GM19099 (cell line): ENCODE measurements around the gene PRM3.

Experiments
- POLR2A ChIP-seq: IDR thresholded peaks from 3 replicates; pipeline ENCODE4 v1.6.1; 2011; ENCODE audit warnings: low read depth; ENCODE audit not compliant: insufficient read length; ENCODE audit errors: extremely low read depth

The PRM3 gene, protein sequence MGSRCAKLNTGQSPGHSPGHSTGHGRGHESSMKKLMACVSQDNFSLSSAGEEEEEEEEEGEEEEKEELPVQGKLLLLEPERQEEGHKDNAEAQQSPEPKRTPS

DNA sequence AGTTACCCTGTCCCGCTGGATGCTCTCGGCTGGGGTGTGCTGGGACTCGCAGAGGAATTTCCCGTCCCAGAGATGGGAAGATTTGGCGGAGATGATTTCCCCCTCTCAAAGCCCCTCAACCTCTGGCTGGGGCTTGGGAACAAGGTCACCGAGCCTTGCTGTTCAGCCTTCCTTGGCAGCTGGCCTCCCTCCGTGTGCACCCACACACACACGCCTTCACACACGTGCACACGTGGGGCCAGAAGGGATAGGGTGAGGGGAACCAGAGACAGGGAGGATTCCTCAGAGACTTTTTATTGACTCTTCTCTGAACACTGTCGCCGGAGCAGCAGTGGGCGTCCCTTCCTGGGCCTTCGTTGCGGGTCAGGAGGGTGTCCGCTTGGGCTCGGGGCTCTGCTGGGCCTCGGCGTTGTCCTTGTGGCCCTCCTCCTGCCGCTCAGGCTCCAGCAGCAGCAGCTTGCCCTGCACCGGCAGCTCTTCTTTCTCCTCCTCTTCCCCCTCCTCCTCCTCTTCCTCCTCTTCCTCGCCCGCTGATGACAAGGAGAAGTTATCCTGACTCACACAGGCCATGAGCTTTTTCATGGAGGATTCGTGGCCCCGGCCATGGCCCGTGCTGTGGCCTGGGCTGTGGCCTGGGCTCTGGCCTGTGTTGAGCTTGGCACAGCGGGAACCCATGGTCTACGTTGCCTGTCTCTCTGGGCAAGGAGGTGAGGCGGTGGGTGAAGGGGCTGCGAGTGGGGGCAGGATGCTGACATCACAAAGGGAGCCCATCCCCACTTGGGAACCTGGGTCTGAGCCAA is at the start of gene PRM3:
PRM3 (minus strand) TSS at position 709 of the 800 bp plus-strand sequence; CDS start at position 675, 34 bp downstream.
- TF ChIP-seq POLR2A: no peak

DNA sequence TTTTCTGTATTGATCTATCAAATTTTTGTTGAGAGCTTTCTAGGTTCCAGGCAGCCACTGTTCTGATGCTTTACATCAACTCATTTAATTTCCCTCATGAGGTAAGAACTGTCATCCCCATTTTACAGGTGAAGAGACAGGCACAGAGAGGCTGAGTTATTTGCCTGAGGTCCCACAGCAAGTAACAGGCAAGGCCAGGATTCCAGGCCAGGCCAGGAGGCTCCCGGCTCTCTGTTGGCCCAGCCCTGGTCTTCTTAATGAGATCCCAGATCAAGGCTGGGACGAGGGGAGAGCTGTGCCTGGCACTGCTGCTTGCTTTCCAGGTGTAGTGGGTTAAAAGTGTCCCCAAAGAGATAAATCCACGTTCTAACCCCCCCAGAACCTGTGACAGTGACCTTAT is 49.4 kb upstream of the PRM3 start:
- TF ChIP-seq POLR2A: no peak

DNA sequence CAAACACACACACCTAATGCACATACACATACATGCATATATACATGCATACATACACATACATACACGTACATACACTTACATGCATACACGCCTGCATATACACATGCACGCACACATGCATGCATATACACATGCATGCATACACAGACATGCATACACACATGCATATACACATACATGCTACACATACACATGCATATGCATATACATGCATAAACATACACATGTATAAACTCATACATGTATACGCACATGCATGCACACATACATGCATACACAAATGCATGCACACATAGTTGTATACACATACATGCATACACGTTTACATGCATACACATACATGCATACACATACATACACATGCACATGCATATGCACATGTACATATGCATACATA is 48.2 kb upstream of the PRM3 start:
- no peak for TF ChIP-seq POLR2A

DNA sequence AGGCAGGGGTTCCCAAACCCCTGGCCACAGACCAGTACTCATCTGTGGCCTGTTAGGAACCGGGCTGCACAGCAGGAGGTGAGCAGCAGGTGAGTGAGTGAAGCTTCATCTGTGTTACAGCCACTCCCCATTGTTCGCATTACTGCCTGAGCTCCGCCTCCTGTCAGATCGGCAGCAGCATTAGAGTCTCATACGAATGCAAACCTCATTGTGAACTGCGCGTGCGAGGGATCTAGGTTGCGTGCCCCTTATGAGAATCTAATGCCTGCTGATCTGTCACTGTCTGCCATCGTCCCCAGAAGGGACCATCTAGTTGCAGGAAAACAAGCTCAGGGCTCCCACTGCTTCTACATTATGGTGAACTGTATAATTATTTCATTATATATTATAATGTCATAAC is 46.7 kb upstream of the PRM3 start:
- no peak for TF ChIP-seq POLR2A

DNA sequence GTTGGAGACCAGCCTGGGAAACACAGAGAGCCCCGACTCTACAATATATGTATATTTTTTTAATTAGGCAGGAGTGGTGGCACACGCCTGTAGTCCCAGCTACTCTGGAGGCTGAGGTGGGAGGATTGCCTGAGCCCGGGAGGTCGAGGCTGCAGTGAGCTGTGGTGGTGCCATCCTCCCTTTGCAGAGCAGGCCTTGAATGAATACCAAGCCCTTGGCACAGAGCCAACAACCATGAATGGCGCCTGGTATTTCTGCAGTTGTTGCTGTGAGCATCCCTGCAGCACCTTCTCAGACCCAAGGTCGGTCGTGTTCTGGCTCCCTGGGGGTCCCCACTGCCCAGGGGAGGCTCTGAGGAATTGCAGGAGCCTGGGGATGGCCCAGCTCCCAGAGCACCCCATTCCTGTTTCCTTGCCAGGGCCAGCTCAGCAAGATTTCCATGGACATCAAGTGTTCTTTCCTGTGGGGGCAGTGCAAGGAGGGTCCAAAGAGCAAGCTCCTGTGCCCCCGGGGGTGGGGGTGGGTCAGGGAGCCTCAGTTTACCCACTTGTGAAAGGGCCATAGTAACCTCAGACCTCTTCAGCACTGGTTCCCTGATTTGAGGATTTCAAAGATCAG is 46.2 kb upstream of the PRM3 start:
- TF ChIP-seq POLR2A: no peak

DNA sequence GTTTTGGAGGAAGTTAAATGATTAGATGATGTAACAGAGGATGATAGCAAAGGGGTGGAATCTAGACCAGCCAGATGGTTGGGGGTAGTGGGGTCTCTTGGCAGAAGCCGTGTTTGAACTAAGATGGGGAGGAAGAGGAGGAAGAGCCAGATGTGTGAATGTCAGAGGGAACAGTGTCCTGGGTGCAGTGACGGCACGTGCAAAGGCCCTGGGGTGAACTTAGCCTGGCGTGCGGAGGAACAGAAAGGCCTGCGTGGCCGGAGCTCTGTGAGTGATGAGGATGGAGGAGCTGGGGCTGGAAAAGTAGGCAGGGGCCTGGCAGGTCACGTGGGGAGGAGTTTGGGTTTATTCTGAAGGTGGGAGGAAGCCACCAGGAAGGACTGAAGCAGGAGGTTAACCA is 45.4 kb upstream of the PRM3 start:
- TF ChIP-seq POLR2A: no peak

DNA sequence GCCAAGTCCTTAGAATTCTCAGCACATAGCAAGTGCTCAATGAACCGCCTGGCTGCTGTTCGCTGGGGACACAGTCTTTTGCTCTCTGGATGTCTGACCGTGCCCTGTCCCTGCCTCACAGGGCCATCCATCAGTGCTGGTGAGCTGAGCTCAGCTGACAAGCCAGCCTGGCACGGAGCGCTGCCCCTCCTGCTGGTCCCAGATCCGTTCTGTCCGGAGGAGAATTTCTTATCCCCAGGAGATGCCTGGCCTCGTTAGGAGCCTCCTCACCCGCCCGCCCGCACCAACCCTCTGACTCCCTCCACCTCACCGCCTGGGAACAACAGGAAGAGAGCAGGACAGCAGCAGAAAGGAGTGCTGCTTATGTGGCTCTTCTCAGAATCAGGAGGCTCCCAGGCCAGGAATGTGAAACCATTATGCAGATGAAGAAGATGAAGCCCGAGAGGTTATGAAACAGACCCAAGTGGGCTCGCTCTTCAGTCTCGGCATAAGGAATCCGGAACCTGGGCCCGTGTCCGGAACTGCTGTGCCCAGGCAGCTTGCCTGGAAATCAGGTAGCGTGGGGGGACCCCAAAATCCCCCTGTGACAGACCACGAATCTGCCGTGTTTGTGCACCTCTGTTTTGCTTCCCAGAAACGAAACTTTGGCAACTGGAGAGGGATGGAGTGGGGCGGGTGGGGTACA is 43.0 kb upstream of the PRM3 start:
- TF ChIP-seq POLR2A: no peak

DNA sequence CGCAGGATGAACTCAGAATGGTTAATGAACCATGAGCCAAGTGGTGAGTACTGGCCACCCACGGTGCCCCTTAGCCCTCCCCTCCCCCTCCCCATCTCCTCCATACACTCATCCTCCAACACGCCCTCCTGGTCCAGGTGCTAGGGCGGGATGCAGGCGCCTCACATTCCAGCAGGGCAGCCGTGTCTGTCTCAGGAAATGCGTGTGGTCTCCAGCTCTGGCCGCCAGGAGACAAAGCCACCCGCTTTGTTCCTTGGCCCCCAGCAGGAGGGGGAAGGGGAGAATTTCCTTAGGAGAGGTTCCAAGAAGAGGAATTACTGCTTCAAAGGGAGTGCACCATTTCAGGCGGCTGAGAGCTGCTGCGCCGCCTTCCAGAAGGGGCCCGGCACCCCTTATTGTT is 42.1 kb upstream of the PRM3 start:
- TF ChIP-seq POLR2A: no peak

DNA sequence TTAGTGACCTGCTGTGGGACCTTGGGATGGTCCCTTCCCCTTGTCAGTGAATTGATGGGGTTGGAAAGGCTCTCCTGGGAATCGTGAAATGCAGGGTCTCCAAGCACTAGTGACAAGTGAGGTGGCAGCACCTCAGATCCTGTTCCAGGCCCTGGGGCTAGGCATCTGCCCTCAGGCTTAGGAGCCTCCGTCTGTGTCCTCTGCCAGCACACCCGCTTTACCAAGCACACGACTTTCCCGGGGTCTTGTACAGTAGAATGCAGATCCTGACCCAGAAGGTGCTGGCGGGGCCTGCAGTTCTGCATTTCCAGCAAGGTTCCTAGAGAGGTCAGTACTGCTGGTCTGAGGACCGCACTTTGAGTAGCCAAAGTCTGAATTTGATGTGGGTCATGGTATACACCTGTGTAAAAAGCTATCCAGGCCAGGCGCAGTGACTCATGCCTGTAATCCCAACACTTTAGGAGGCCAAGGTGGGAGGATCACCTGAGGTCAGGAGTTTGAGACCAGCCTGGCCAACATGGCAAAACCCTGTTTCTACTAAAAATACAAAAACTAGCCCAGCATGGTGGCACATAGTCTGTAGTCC is 41.0 kb upstream of the PRM3 start:
- TF ChIP-seq POLR2A: no peak

DNA sequence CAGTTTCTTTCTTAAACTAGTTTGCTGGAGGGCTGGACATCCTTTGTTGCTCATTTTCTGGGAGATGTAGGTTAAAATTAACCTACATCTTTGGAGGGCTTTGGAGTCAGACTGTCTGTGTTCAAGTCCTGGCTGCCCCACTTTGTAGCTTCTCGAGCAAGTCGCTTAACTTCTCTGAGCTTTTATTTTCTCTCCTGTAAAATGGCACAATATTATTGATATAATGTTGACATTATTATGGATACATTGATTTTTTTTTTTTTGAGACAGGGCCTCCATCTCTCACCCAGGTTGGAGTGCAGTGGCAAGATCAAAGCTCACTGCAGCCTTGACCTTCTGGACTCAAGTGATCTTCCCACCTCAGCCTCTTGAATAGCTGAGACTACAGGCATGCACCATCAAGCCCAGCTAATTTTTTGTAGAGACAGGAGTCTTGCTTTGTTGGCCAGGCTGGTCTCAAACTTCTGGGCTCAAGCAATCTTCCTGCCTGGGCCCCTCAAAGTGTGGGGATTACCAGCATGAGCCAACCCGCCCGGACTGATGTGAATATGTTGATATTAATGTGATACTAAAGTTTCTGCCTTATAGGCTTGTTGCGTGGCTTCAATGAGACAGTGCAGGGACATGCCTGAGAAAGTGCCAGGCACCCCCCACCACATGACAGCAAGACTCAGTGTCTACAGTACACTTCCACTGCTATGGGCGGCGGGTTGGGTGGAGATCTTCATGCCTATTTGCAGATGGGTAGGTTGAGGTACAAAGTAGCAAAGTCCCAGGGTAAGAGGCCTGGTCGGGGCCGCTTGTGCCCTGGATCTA is 40.3 kb upstream of the PRM3 start:
- no peak for TF ChIP-seq POLR2A

DNA sequence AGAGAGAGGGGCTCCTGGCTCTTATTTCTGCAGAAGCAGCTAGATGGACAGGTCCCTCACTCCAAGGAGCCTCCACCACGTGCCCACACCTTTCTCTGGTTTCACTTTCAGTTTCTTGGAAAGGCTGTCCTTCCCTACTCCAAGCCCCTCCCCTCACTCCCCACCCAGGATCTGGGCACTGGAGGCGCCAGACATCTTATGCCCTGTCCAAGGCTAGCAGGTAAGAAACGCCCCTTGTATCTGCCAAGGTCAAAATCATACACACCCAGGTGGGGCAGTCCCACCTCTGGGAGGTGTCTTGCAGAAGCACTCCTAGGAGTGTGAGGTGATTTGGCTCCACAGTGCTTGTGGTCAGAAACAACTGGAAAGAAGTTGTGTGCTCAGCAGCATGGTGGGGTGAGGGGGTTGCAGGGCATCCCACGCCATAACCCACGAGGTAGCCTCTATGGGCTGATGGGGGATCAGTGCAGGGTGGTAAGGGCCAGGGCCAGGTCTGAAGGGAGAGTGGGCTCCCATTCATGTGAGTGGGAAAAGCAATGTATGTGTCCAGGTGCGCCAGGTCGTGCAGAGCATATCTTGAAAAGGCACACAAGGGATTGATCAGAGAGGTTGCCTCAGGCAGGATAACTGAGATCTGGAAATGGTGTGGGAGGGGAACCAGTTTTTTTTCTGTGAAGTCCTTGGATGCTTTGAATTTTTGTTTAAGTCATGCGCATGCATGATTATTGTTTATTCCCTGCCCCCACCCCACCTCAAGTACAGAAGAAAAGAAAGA is 39.5 kb upstream of the PRM3 start:
- TF ChIP-seq POLR2A: no peak

DNA sequence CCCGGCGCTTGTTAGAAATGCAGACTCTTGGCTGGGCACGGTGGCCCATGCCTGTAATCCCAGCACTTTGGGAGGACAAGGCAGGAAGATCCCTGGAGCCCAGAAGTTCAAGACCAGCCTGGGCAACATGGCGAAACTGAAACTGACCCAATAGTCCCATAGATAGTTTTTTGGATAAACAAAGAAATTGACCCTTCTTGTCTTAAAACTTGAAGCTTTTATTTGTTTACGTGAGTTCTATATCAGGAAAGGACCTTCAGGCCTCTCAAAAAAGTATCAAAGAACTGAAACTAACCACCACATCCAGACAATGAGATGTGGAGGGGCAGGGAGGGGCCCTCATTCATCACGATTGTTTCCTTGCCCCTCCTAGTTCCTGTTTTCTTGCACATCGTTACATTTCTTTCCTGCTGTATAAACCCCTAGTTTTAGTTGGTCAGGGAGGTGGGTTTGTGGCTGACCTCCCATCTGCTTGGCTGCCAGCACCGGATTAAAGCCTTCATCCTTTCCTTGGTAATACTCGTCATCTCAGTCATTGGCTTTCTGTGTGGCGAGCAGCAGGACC is 37.6 kb upstream of the PRM3 start:
- no peak for TF ChIP-seq POLR2A

DNA sequence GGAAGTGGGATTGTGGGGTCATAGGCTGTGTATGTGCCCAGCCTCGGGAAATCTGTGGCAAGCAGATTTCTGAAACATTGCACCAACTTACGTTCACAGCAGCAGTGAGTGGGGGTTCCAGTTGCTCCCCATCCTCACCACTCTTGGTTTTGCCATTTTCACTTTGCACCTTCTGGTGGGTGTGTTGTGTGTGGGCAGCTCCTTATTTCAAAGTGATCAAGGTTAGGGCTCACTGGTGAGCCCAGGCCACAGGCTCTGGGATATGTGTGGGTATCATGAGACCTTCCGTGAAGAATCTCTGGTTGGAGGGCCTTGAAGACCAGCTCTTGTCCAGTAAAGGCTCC is 37.2 kb upstream of the PRM3 start:
- TF ChIP-seq POLR2A: no peak
